ENCODE measurements around the gene ZFR2.

ZFR2 gene

GRCh38 chr19:3771000-3771905 is 97.6 kb downstream of the ZFR2 start:
- H3K4me3 ChIP-seq (ENCODE audit: control insufficient read depth, low read depth, low read length) = no peak overlapping the region
- DNase-seq (ENCODE audit: low read depth) = no peak
- TF ChIP-seq CTCF (IDR thresholded peaks at IDR 0.05; ENCODE audit: control insufficient read depth, insufficient read depth, low read depth, low read length, missing control alignments) = no peak

GRCh38 chr19:3770136-3770999 is 98.5 kb downstream of the ZFR2 start:
- TF ChIP-seq CTCF (IDR thresholded peaks at IDR 0.05; ENCODE audit: control insufficient read depth, insufficient read depth, low read depth, low read length, missing control alignments) = no peak
- H3K4me3 ChIP-seq (ENCODE audit: control insufficient read depth, low read depth, low read length) = no peak overlapping the region
- DNase-seq (ENCODE audit: low read depth) = no peak

GRCh38 chr19:3769494-3769893 is 99.3 kb downstream of the ZFR2 start:
- TF ChIP-seq CTCF (IDR thresholded peaks at IDR 0.05; ENCODE audit: control insufficient read depth, insufficient read depth, low read depth, low read length, missing control alignments) = no peak
- no peak overlapping the region for H3K4me3 ChIP-seq (ENCODE audit: control insufficient read depth, low read depth, low read length)
- DNase-seq (ENCODE audit: low read depth) = no peak

- no peak overlapping the region for H3K4me3 ChIP-seq (ENCODE audit: control insufficient read depth, low read depth, low read length)
- DNase-seq (ENCODE audit: low read depth) = no peak
- no peak for TF ChIP-seq CTCF (IDR thresholded peaks at IDR 0.05; ENCODE audit: control insufficient read depth, insufficient read depth, low read depth, low read length, missing control alignments)
Measured at GRCh38 chr19:3768748-3769099, 100.1 kb downstream of the ZFR2 start.

GRCh38 chr19:3768015-3768747 is 100.7 kb downstream of the ZFR2 start:
- no peak overlapping the region for H3K4me3 ChIP-seq (ENCODE audit: control insufficient read depth, low read depth, low read length)
- no peak for TF ChIP-seq CTCF (IDR thresholded peaks at IDR 0.05; ENCODE audit: control insufficient read depth, insufficient read depth, low read depth, low read length, missing control alignments)
- DNase-seq (ENCODE audit: low read depth) = no peak

GRCh38 chr19:3767050-3767449 is 101.8 kb downstream of the ZFR2 start:
- DNase-seq (ENCODE audit: low read depth) = no peak
- no peak overlapping the region for H3K4me3 ChIP-seq (ENCODE audit: control insufficient read depth, low read depth, low read length)
- TF ChIP-seq CTCF (IDR thresholded peaks at IDR 0.05; ENCODE audit: control insufficient read depth, insufficient read depth, low read depth, low read length, missing control alignments) = no peak

All from AG09309 (cell line).